NT2/D1 (cell line): ENCODE results near the gene GRB10.

ENCODE experiments used
- SUZ12 ChIP-seq: IDR thresholded peaks from 2 replicates; pipeline ENCODE4 v1.6.1; 2011; ENCODE audit not compliant: insufficient read length, insufficient read depth; ENCODE audit errors: extremely low read depth
- ZNF274 ChIP-seq: IDR thresholded peaks from 2 replicates; pipeline ENCODE4 v1.6.1; 2011; ENCODE audit warnings: mild to moderate bottlenecking, low read depth, low read length

DNA sequence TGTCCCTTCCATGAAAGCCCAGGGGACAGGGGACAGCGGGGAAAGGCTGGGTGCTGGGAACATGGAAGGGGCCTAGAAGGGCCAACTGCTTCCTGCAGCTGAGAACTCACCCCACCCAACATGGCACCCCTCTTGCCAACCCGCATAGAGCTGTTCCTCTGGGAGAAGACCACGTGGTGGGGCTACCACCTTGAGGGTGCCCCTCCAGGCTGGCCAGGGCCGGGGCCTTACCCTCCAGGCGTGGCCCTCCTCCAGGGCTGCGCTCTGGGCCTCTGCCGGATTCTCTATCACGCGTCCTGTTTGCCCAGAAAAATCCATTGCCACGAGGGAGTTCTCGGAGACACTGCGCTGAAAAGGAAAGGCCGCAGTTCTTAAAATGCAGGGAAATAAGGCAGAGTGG, 177.6 kb downstream of the GRB10 start:
- TF ChIP-seq SUZ12 (no peak), ZNF274 (no peak)
